Dedifferentiated amniotic fluid mesenchymal stem cell (primary cell): ENCODE data around the gene TRIM39.
"Not testable (repeated sequence)": the region's sequence is repeated elsewhere in the genome, so short reads cannot be mapped to it uniquely, and the experiment has no call there.

Source experiments
- DNase-seq: peaks from one replicate; pipeline ENCODE4 v3.0.0-alpha.2; 2016; ENCODE audit errors: extremely low spot score

The TRIM39 gene

DNA sequence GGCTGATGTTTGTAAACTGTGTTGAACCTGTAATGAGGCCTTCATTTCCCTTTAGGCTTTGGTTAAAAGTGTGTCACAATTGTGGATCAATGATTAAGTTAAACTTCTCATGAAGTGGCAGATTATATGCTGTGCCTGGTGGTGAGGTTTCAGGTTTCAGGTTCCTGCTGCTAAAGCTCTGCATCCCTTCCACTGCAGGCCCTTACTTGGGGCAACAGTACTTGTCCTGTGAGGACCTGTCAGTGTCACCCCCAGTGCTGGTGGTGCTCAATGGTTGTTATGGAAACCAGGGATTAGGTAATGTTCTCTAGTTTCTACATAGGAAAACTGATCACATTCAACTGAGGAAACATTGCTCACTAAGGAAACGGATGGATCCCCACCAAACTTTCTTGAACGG lies 36.7 kb downstream of the TRIM39 start:
- DNase-seq: no peak

GRCh38 chr6:30364591-30364990 lies 37.9 kb downstream of the TRIM39 start:
- no peak for DNase-seq

GRCh38 chr6:30369280-30369679 lies 42.6 kb downstream of the TRIM39 start:
- not testable (repeated sequence) for DNase-seq

- no peak for DNase-seq
Observed at GRCh38 chr6:30378290-30378937, 51.7 kb downstream of the TRIM39 start.

DNA sequence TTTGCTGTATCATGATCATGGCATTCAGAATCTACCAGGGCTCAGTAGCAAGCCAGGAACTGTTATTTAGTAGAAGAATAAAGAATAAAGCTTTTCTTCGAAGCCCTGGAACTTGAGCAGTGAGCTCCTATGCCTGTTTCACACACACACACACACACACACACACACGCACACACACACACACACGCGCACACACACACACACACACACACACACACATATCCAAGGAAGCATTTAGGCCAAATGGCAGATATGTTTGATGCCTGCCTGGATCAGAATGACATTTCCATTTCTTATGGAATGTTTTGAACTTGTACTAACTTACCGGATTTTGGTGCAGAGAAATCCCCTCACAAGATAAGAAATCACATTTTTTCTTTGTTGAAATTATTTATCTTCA lies 53.7 kb downstream of the TRIM39 start:
- DNase-seq: no peak

GRCh38 chr6:30386166-30386565 lies 59.4 kb downstream of the TRIM39 start:
- no peak for DNase-seq

- no peak for DNase-seq
Observed at GRCh38 chr6:30391240-30391639, 64.5 kb downstream of the TRIM39 start.
